22Rv1 (cell line): Measurements from ENCODE around the gene HNF1B.

ENCODE experiments used
- H3K27ac ChIP-seq: fragments of 450-650 bp; 2 replicates; pipeline ENCODE4 v1.5.1; 2017
- CTCF ChIP-seq: fragments of 450-650 bp; IDR thresholded peaks from 2 replicates; pipeline ENCODE4 v1.5.1; 2017; ENCODE audit warnings: mild to moderate bottlenecking
- ZFX ChIP-seq: fragments of 450-650 bp; IDR thresholded peaks from 2 replicates; pipeline ENCODE4 v1.6.1; 2017; ENCODE audit warnings: antibody characterized with exemption, borderline replicate concordance

Gene HNF1B

GRCh38 chr17:37736428-37736827, 8.4 kb downstream of the HNF1B start:
- no peak overlapping the region for H3K27ac ChIP-seq
- no peak for TF ChIP-seq ZFX
- TF ChIP-seq CTCF, result no peak

- TF ChIP-seq ZFX, result no peak
Observed at GRCh38 chr17:37735165-37735564, 9.7 kb downstream of the HNF1B start.

GRCh38 chr17:37732316-37732715, 12.5 kb downstream of the HNF1B start:
- TF ChIP-seq CTCF, result no peak
- TF ChIP-seq ZFX, result no peak
- no peak overlapping the region for H3K27ac ChIP-seq

More at GRCh38 chr17:37735165-37735564, 9.7 kb downstream of the HNF1B start:
- no peak overlapping the region for H3K27ac ChIP-seq

- H3K27ac ChIP-seq, result no peak overlapping the region
- no peak for TF ChIP-seq ZFX
- TF ChIP-seq CTCF, result no peak
Observed at GRCh38 chr17:37731056-37731455, 13.8 kb downstream of the HNF1B start.

- TF ChIP-seq CTCF, result no peak
- no peak for TF ChIP-seq ZFX
- H3K27ac ChIP-seq, result no peak overlapping the region
Observed at GRCh38 chr17:37729905-37730304, 15.0 kb downstream of the HNF1B start.

- H3K27ac ChIP-seq, result no peak overlapping the region
- TF ChIP-seq CTCF, result no peak
- TF ChIP-seq ZFX, result no peak
Observed at GRCh38 chr17:37726891-37727675, 17.8 kb downstream of the HNF1B start.

GRCh38 chr17:37726248-37726647, 18.6 kb downstream of the HNF1B start:
- no peak overlapping the region for H3K27ac ChIP-seq
- no peak for TF ChIP-seq ZFX
- TF ChIP-seq CTCF, result no peak

GRCh38 chr17:37725601-37726146, 19.2 kb downstream of the HNF1B start:
- TF ChIP-seq ZFX (no peak), CTCF (no peak)
- H3K27ac ChIP-seq, result no peak overlapping the region
